Ectodermal cell (in vitro differentiated cells): ENCODE results near the gene MCAM.

Experiments used
- H3K27ac ChIP-seq: 2 replicates; pipeline ENCODE4 v1.7.0; 2013; ENCODE audit warnings: mild to moderate bottlenecking, low read depth, low read length; ENCODE audit not compliant: insufficient read depth, poor library complexity, severe bottlenecking
- H3K27me3 ChIP-seq: 2 replicates; pipeline ENCODE4 v1.7.0; 2013; ENCODE audit warnings: mild to moderate bottlenecking, low read length; ENCODE audit not compliant: insufficient read depth, control insufficient read depth, poor library complexity, severe bottlenecking
- H3K36me3 ChIP-seq: one replicate; pipeline ENCODE4 v1.7.0; 2013; ENCODE audit warnings: low read length; ENCODE audit not compliant: control insufficient read depth, insufficient read depth
- H3K4me1 ChIP-seq: one replicate; pipeline ENCODE4 v1.7.0; 2013; ENCODE audit warnings: low read length; ENCODE audit not compliant: control insufficient read depth, insufficient read depth
- H3K4me3 ChIP-seq: 2 replicates; pipeline ENCODE4 v1.7.0; 2013; ENCODE audit warnings: low read depth, low read length, control low read depth; ENCODE audit not compliant: insufficient read depth
- H3K9me3 ChIP-seq: 2 replicates; pipeline ENCODE4 v1.7.0; 2013; ENCODE audit warnings: mild to moderate bottlenecking, low read length, moderate library complexity; ENCODE audit not compliant: control insufficient read depth
- WGBS, 2 experiments: methylation state at CpG; one replicate each; pipeline ENCODE4 v1.1.7; 2013; ENCODE audit warnings: missing lambda C conversion rate in 2 of 2; 5-methylcytosine and 5-hydroxymethylcytosine counted together

The MCAM gene

GRCh38 chr11:119263352-119263940 is 53.5 kb downstream of the MCAM start:
- no peaks in the 10 kb centered on the region for H3K36me3 ChIP-seq
- no peaks in the 10 kb centered on the region for H3K4me1 ChIP-seq
- no peaks in the 10 kb centered on the region for H3K27me3 ChIP-seq
- WGBS, 2 experiments = 88 to 90% methylated on average over 3 of the region's 3 CpGs
- H3K4me3 ChIP-seq = no peak overlapping the region
- H3K9me3 ChIP-seq = no peaks in the 10 kb centered on the region
- no peak overlapping the region for H3K27ac ChIP-seq

- no peaks in the 10 kb centered on the region for H3K4me1 ChIP-seq
- H3K4me3 ChIP-seq = no peak overlapping the region
- H3K9me3 ChIP-seq = no peaks in the 10 kb centered on the region
- no peaks in the 10 kb centered on the region for H3K27me3 ChIP-seq
- no peaks in the 10 kb centered on the region for H3K36me3 ChIP-seq
- WGBS, 2 experiments = 87 to 89% methylated on average over 4 of the region's 5 CpGs
- no peak overlapping the region for H3K27ac ChIP-seq
These were observed 54.1 kb downstream of the MCAM start for GRCh38 chr11:119262668-119263351.

- no peaks in the 10 kb centered on the region for H3K36me3 ChIP-seq
- no peaks in the 10 kb centered on the region for H3K27me3 ChIP-seq
- no peak overlapping the region for H3K27ac ChIP-seq
- no peak overlapping the region for H3K4me3 ChIP-seq
- H3K4me1 ChIP-seq = no peaks in the 10 kb centered on the region
- 93 to 96% methylated on average over 3 of the region's 3 CpGs for WGBS, 2 experiments
- H3K9me3 ChIP-seq = no peaks in the 10 kb centered on the region
These were observed 57.9 kb downstream of the MCAM start for GRCh38 chr11:119258983-119259382.
